Measurements from ENCODE around the gene C16orf87.

- TF ChIP-seq, protein P1, sequence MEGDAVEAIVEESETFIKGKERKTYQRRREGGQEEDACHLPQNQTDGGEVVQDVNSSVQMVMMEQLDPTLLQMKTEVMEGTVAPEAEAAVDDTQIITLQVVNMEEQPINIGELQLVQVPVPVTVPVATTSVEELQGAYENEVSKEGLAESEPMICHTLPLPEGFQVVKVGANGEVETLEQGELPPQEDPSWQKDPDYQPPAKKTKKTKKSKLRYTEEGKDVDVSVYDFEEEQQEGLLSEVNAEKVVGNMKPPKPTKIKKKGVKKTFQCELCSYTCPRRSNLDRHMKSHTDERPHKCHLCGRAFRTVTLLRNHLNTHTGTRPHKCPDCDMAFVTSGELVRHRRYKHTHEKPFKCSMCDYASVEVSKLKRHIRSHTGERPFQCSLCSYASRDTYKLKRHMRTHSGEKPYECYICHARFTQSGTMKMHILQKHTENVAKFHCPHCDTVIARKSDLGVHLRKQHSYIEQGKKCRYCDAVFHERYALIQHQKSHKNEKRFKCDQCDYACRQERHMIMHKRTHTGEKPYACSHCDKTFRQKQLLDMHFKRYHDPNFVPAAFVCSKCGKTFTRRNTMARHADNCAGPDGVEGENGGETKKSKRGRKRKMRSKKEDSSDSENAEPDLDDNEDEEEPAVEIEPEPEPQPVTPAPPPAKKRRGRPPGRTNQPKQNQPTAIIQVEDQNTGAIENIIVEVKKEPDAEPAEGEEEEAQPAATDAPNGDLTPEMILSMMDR (IDR thresholded peaks at IDR 0.05; ENCODE audit: low read depth, low read length) = no peak
- TF ChIP-seq EZH2phosphoT487 (IDR thresholded peaks at IDR 0.05; ENCODE audit: low read depth) = no peak
Measured at GRCh38 chr16:46793841-46794240, 37.1 kb downstream of the C16orf87 start.
